GM12873 (cell line): ENCODE measurements around the gene BSG.

Source experiments
- TF ChIP-seq, protein P1 (sequence below): IDR thresholded peaks from 2 replicates; pipeline ENCODE4 v1.5.1; 2012; ENCODE audit warnings: low read depth, mild to moderate bottlenecking, moderate library complexity, low read length, control low read depth; ENCODE audit not compliant: insufficient read depth; ENCODE audit errors: missing control alignments

Gene BSG

DNA sequence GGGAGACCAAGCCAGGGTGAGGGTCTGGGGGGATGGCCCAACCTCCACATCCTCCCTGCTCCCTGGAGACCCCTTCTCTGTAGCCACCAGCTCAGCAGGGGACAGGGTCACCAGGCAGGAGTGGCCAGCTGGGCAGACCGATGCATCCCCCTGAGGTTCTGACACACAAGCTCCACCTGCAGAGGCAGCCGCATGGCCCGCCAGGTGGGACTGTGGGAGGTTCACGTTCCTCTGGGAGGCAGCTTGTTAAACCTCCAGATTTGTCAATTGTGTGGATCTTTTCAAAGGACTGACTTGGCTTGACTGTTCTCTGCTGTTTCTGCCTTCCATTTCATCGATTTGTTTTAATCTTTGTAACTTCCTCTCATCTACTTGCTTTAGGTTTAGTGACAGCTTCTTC is 52.9 kb downstream of the BSG start:
- TF ChIP-seq, protein P1, sequence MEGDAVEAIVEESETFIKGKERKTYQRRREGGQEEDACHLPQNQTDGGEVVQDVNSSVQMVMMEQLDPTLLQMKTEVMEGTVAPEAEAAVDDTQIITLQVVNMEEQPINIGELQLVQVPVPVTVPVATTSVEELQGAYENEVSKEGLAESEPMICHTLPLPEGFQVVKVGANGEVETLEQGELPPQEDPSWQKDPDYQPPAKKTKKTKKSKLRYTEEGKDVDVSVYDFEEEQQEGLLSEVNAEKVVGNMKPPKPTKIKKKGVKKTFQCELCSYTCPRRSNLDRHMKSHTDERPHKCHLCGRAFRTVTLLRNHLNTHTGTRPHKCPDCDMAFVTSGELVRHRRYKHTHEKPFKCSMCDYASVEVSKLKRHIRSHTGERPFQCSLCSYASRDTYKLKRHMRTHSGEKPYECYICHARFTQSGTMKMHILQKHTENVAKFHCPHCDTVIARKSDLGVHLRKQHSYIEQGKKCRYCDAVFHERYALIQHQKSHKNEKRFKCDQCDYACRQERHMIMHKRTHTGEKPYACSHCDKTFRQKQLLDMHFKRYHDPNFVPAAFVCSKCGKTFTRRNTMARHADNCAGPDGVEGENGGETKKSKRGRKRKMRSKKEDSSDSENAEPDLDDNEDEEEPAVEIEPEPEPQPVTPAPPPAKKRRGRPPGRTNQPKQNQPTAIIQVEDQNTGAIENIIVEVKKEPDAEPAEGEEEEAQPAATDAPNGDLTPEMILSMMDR: no peak

DNA sequence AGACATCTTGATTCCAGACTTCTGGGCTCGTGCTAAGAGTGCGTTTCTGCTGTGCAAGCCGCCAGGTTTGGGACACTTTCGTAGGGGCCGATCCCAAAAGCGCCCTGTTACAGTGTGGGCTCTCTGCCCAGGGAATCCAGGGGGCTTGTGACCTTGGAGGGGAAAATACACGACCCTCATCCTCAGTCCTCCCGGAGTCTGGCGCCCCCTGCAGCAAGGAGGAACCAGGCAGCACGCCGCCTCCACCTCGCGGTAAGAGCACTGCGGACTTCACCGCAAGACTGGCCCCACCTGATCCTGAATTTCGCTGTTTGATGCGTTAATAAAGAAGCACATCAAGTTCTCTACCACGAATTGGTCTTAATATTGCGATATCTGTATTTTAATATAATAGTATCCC is 55.8 kb downstream of the BSG start:
- TF ChIP-seq, protein P1: peak; percentile 46

DNA sequence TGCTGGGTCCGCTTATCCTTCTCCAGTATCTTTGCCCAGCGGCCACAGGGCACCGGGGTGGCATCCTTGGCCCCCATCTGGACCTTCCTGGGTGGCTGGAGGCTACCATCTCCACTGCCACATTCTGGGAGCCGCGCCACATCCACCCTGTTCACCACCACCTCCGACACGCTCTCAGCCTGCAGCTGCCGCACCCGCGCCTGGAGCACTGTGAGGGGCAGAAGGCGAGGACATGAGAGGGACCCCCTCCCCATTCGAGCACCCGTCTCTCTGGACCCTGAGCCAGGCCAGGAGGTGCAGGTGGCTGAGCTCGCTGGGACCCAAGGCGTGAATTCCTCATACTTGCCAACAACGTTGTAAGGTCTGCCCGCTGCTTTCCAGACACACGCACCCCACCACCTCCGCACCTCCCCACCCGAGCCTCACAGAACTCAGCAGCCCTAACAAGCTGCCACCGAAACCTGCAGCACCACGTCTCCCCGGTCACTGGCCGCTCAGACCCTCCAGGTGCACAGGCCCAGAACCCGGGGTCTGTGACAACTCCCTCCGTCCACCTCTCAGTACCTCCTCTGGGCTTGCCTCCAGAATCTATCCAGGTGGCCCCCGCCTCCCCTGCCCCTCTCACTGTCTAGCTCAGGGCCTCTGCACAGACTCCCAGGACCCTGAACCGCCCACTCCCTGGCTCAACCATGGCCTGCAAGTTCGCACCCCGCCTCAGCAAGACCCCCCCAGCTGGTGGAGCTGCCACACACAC is 57.7 kb downstream of the BSG start:
- TF ChIP-seq, protein P1: no peak

DNA sequence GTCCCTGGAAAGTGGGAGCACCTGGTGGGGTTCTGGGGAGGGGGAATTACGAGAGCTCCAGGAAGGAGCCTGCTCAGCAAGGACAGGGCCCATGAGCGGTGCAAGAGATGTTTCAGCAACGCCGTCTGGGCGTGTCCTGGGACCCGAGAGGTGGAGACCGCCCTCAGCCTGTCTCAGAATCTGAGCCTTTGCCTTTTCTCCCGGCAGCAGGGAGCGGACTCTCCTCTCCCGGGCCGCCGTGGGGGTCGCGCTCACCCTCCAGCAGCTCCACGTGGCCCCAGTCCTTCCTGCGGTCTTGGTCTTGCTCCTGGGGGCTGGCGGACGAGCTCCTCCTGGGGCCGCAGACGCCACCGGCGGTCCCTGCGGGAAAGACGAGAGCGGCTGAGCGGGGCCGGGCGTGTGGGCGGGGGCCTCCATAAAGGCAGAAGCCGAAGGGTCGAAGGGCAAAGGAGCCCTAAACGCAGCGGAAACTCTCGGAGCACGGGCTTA is 60.2 kb downstream of the BSG start:
- TF ChIP-seq, protein P1: no peak
